ENCODE results near the gene PCDHA4. TPM values are rescaled to one million over a fixed set of nuclear protein-coding genes. Genes with fewer than 3 reads are reported as not detected.

PCDHA4 gene
- total and polyA plus RNA-seq, 2 donors = 0.28 to 1.1 TPM

DNA sequence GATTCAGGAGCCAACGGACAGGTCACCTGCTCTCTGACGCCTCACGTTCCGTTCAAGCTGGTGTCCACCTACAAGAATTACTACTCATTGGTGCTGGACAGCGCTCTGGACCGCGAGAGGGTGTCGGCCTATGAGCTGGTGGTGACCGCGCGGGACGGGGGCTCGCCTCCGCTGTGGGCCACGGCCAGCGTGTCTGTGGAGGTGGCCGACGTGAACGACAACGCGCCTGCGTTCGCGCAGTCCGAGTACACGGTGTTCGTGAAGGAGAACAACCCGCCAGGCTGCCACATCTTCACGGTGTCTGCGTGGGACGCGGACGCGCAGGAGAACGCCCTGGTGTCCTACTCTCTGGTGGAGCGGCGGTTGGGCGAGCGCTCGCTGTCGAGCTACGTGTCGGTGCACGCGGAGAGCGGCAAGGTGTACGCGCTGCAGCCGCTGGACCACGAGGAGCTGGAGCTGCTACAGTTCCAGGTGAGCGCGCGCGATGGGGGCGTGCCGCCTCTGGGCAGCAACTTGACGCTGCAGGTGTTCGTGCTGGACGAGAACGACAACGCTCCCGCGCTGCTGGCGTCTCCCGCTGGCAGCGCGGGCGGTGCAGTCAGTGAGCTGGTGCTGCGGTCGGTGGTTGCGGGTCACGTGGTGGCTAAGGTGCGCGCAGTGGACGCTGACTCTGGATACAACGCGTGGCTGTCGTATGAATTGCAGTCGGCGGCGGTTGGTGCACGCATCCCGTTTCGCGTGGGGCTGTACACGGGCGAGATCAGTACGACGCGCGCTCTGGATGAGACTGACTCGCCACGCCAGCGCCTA lies 50.5 kb downstream of the PCDHA4 start:
- Histone ChIP-seq H3K4me1 (ENCODE audit: insufficient read depth) (no peaks in the 10 kb centered on the region), H3K4me3 (ENCODE audit: low read depth, low read length) (no peak overlapping the region), H3K27ac (ENCODE audit: low read depth) (no peak overlapping the region), H3K36me3 (ENCODE audit: insufficient read depth) (no peaks in the 10 kb centered on the region)
- WGBS = 53% methylated on average over 94 of the region's 94 CpGs
- no peak for DNase-seq (ENCODE audit: extremely low spot score)

DNA sequence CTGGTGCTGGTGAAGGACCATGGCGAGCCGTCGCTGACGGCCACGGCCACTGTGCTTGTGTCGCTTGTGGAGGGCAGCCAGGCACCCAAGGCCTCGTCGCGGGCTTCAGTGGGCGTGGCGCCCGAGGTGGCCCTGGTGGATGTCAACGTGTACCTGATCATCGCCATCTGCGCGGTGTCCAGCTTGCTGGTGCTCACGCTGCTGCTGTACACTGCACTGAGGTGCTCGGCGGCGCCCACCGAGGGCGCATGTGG lies 51.0 kb downstream of the PCDHA4 start:
- Histone ChIP-seq H3K4me3 (ENCODE audit: low read depth, low read length) (no peak overlapping the region), H3K36me3 (ENCODE audit: insufficient read depth) (no peaks in the 10 kb centered on the region), H3K27ac (ENCODE audit: low read depth) (no peak overlapping the region), H3K4me1 (ENCODE audit: insufficient read depth) (no peaks in the 10 kb centered on the region)
- WGBS = 65% methylated on average over 22 of the region's 22 CpGs
- no peak for DNase-seq (ENCODE audit: extremely low spot score)

DNA sequence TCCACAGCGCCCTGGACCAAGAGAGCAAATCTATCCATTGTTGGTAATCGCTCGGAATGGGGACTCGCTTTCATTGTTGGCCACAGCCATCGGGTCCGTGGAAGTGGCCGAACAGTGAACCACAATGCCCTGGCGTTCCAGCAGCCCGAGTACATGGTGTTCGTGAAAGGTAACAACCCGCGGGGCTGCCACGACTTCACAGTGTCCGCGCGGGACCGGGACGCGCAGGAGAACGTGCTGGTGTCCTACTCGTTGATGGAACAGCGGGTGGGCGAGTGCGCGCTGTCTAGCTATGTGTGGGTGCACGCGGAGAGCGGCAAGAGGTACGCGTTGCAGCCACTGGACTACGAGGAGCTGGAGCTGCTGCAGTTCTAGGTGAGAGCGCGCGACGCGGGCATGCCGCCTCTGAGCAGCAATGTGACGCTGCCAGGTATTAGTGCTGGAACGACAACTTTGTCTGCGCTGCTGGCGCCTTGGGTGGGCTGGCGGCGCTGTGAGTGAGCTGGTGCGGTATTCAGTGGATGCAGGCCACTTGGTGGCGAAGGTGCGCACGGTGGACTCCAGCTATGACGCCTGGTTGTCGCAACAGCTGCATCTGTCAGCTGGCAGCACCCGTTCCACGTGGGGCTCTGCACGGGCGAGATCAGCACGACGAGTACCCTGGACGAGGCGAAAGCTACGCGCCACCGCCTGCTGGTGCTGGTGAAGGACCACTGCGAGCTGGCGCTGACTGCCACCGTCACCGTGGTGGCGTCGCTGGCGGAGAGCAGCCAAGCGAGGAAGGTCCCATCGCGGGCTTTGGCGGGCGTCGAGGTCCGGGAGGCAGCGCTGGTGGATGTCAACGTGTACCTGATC lies 55.8 kb downstream of the PCDHA4 start:
- Histone ChIP-seq H3K27ac (ENCODE audit: low read depth) (no peak overlapping the region), H3K4me3 (ENCODE audit: low read depth, low read length) (no peak overlapping the region), H3K36me3 (ENCODE audit: insufficient read depth) (no peaks in the 10 kb centered on the region), H3K4me1 (ENCODE audit: insufficient read depth) (no peaks in the 10 kb centered on the region)
- WGBS = 41% methylated on average over 76 of the region's 76 CpGs
- no peak for DNase-seq (ENCODE audit: extremely low spot score)

Other genes starting within 250 kb of the PCDHA4 start
- gene SRA1, start 249.6 kb upstream of the PCDHA4 start, total RNA-seq = 13.7 TPM
- 22.1 TPM for gene SRA1, start 249.6 kb upstream of the PCDHA4 start, polyA plus RNA-seq
- 15.3 TPM for gene APBB3, start 242.5 kb upstream of the PCDHA4 start, total RNA-seq
- 27.2 TPM for gene APBB3, start 242.5 kb upstream of the PCDHA4 start, polyA plus RNA-seq
- gene SLC35A4, start 242.2 kb upstream of the PCDHA4 start, total RNA-seq = 17.0 TPM
- 69.7 TPM for gene SLC35A4, start 242.2 kb upstream of the PCDHA4 start, polyA plus RNA-seq
- 57.6 TPM for gene CD14, start 173.9 kb upstream of the PCDHA4 start, total RNA-seq
- 60.6 TPM for gene CD14, start 173.9 kb upstream of the PCDHA4 start, polyA plus RNA-seq
- 12.2 TPM for gene TMCO6, start 167.6 kb upstream of the PCDHA4 start, total RNA-seq
- gene TMCO6, start 167.6 kb upstream of the PCDHA4 start, polyA plus RNA-seq = 22.3 TPM
- gene NDUFA2, start 159.4 kb upstream of the PCDHA4 start, total RNA-seq = 34.7 TPM
- 117 TPM for gene NDUFA2, start 159.4 kb upstream of the PCDHA4 start, polyA plus RNA-seq
- gene IK, start 159.2 kb upstream of the PCDHA4 start, total RNA-seq = 58.7 TPM
- gene IK, start 159.2 kb upstream of the PCDHA4 start, polyA plus RNA-seq = 113 TPM
- 12.7 TPM for gene WDR55, start 142.2 kb upstream of the PCDHA4 start, total RNA-seq
- gene WDR55, start 142.2 kb upstream of the PCDHA4 start, polyA plus RNA-seq = 13.5 TPM
- not detected for gene DND1, start 133.5 kb upstream of the PCDHA4 start, total RNA-seq
- 0.96 TPM for gene DND1, start 133.5 kb upstream of the PCDHA4 start, polyA plus RNA-seq
- gene HARS1, start 115.7 kb upstream of the PCDHA4 start, total RNA-seq = 31.9 TPM
- 50.5 TPM for gene HARS1, start 115.7 kb upstream of the PCDHA4 start, polyA plus RNA-seq
- 28.1 TPM for gene HARS2, start 115.6 kb upstream of the PCDHA4 start, total RNA-seq
- gene HARS2, start 115.6 kb upstream of the PCDHA4 start, polyA plus RNA-seq = 24.9 TPM
- gene ZMAT2, start 106.6 kb upstream of the PCDHA4 start, total RNA-seq = 25.9 TPM
- 74.1 TPM for gene ZMAT2, start 106.6 kb upstream of the PCDHA4 start, polyA plus RNA-seq
- gene PCDHA1, start 20.9 kb upstream of the PCDHA4 start, total RNA-seq = 0.21 TPM
- gene PCDHA1, start 20.9 kb upstream of the PCDHA4 start, polyA plus RNA-seq = 0.03 TPM
- 0.37 TPM for gene PCDHA2, start 12.2 kb upstream of the PCDHA4 start, total RNA-seq
- 0.08 TPM for gene PCDHA2, start 12.2 kb upstream of the PCDHA4 start, polyA plus RNA-seq
- gene PCDHA3, start 6.0 kb upstream of the PCDHA4 start, total RNA-seq = 0.63 TPM
- 0.41 TPM for gene PCDHA3, start 6.0 kb upstream of the PCDHA4 start, polyA plus RNA-seq
- gene PCDHA5, start 14.5 kb downstream of the PCDHA4 start, total RNA-seq = 0.69 TPM
- 0.05 TPM for gene PCDHA5, start 14.5 kb downstream of the PCDHA4 start, polyA plus RNA-seq
- 0.95 TPM for gene PCDHA6, start 20.9 kb downstream of the PCDHA4 start, total RNA-seq
- 0.22 TPM for gene PCDHA6, start 20.9 kb downstream of the PCDHA4 start, polyA plus RNA-seq
- gene PCDHA7, start 27.2 kb downstream of the PCDHA4 start, total RNA-seq = 0.26 TPM
- gene PCDHA7, start 27.2 kb downstream of the PCDHA4 start, polyA plus RNA-seq = 0.14 TPM
- 0.21 TPM for gene PCDHA8, start 34.1 kb downstream of the PCDHA4 start, total RNA-seq
- gene PCDHA8, start 34.1 kb downstream of the PCDHA4 start, polyA plus RNA-seq = 0.06 TPM
- 0.90 TPM for gene PCDHA9, start 41.3 kb downstream of the PCDHA4 start, total RNA-seq
- gene PCDHA9, start 41.3 kb downstream of the PCDHA4 start, polyA plus RNA-seq = 0.03 TPM
- gene PCDHA10, start 48.8 kb downstream of the PCDHA4 start, total RNA-seq = 1.1 TPM
- 0.13 TPM for gene PCDHA10, start 48.8 kb downstream of the PCDHA4 start, polyA plus RNA-seq
- gene PCDHA11, start 61.9 kb downstream of the PCDHA4 start, total RNA-seq = 1.6 TPM
- gene PCDHA11, start 61.9 kb downstream of the PCDHA4 start, polyA plus RNA-seq = 0.06 TPM
- gene PCDHA12, start 68.2 kb downstream of the PCDHA4 start, total RNA-seq = 0.90 TPM
- gene PCDHA12, start 68.2 kb downstream of the PCDHA4 start, polyA plus RNA-seq = 0.03 TPM
- gene PCDHA13, start 75.1 kb downstream of the PCDHA4 start, total RNA-seq = 0.74 TPM
- gene PCDHA13, start 75.1 kb downstream of the PCDHA4 start, polyA plus RNA-seq = 0.18 TPM
- gene PCDHAC1, start 119.2 kb downstream of the PCDHA4 start, total RNA-seq = 1.5 TPM
- 0.13 TPM for gene PCDHAC1, start 119.2 kb downstream of the PCDHA4 start, polyA plus RNA-seq
- 3.0 TPM for gene PCDHAC2, start 159.4 kb downstream of the PCDHA4 start, total RNA-seq
- gene PCDHAC2, start 159.4 kb downstream of the PCDHA4 start, polyA plus RNA-seq = 0.67 TPM
- gene PCDHB1, start 244.3 kb downstream of the PCDHA4 start, total RNA-seq = 0.16 TPM
- gene PCDHB1, start 244.3 kb downstream of the PCDHA4 start, polyA plus RNA-seq = 0.01 TPM